ENCODE measurements around the gene TDRD3. TPM values are rescaled to one million over a fixed set of nuclear protein-coding genes. Genes with fewer than 3 reads are reported as not detected.
A peak's percentile ranks its signal among the peaks of the same experiment; 100 is the strongest.

TDRD3 gene
- total and polyA plus RNA-seq, 7 experiments from 2014 or later: 8.3 to 33.6 (median 25.8) TPM

GRCh38 chr13:60417734-60418133, 20.7 kb downstream of the TDRD3 start:
- peak overlapping the region in 1 of 9 donors; percentile 43 for H3K27ac Mint-ChIP-seq
- CTCF ChIA-PET: no interaction called here

GRCh38 chr13:60418954-60419353, 21.9 kb downstream of the TDRD3 start:
- H3K4me1 ChIP-seq (ENCODE audit: control insufficient read depth in 2 of 2, insufficient read depth in 2 of 2, low read length in 2 of 2): no peaks in the 10 kb centered on the region
- Mint-ChIP-seq H3K27me3 (no peaks in the 10 kb centered on the region), H3K4me3 (no peak overlapping the region), H3K36me3 (peaks cover 0 to 30% (median 18%) of the 10 kb centered on the region in 5 donors), H3K27ac (no peak overlapping the region), H3K9me3 (peaks cover 0 to 9% (median 2%) of the 10 kb centered on the region in 11 donors), H3K4me1 (peaks cover 3 to 38% (median 17%) of the 10 kb centered on the region in 7 donors)
- intact Hi-C loops (cut with micrococcal nuclease): loop anchor here in 1 of 2 donors (10.0 kb wide), 1 partner anchor 56 kb away; no protein-coding TSS in a partner anchor
- no peak overlapping the region for H3K27ac ChIP-seq (ENCODE audit: low read depth, low read length)
- no peak overlapping the region for H3K4me3 ChIP-seq (ENCODE audit: low read length)
- no peaks in the 10 kb centered on the region for H3K36me3 ChIP-seq (ENCODE audit: control insufficient read depth in 2 of 3, insufficient read depth in 3 of 3, low read length in 3 of 3)
- H3K27me3 ChIP-seq (ENCODE audit: control insufficient read depth in 2 of 2, insufficient read depth in 2 of 2, low read length in 2 of 2): no peaks in the 10 kb centered on the region
- H3K9me3 ChIP-seq (ENCODE audit: control insufficient read depth in 2 of 3, low read length in 3 of 3): no peaks in the 10 kb centered on the region
- POLR2A ChIA-PET: no interaction called here
- ATAC-seq (no peak), DNase-seq (no peak)
- CTCF ChIA-PET: no interaction called here

More at GRCh38 chr13:60417734-60418133, 20.7 kb downstream of the TDRD3 start:
- Histone ChIP-seq H3K4me3 (ENCODE audit: low read length) (no peak overlapping the region), H3K27ac (ENCODE audit: low read depth, low read length) (no peak overlapping the region), H3K9me3 (ENCODE audit: control insufficient read depth in 2 of 3, low read length in 3 of 3) (no peaks in the 10 kb centered on the region), H3K36me3 (ENCODE audit: control insufficient read depth in 2 of 3, insufficient read depth in 3 of 3, low read length in 3 of 3) (no peaks in the 10 kb centered on the region), H3K4me1 (ENCODE audit: control insufficient read depth in 2 of 2, insufficient read depth in 2 of 2, low read length in 2 of 2) (no peaks in the 10 kb centered on the region), H3K27me3 (ENCODE audit: control insufficient read depth in 2 of 2, insufficient read depth in 2 of 2, low read length in 2 of 2) (no peaks in the 10 kb centered on the region)
- Mint-ChIP-seq H3K36me3 (peaks cover 0 to 30% (median 18%) of the 10 kb centered on the region in 5 donors), H3K4me3 (no peak overlapping the region), H3K9me3 (peaks cover 0 to 9% (median 2%) of the 10 kb centered on the region in 11 donors), H3K27me3 (no peaks in the 10 kb centered on the region), H3K4me1 (peaks cover 3 to 45% (median 20%) of the 10 kb centered on the region in 7 donors)
- DNase-seq (no peak), ATAC-seq (no peak)
- POLR2A ChIA-PET: no interaction called here
- intact Hi-C loops (cut with micrococcal nuclease): loop anchor here in 1 of 2 donors (10.0 kb wide), 1 partner anchor 57 kb away; no protein-coding TSS in a partner anchor

GRCh38 chr13:60425332-60425731, 28.3 kb downstream of the TDRD3 start:
- H3K4me1 ChIP-seq (ENCODE audit: control insufficient read depth in 2 of 2, insufficient read depth in 2 of 2, low read length in 2 of 2): peaks cover 0 to 16% of the 10 kb centered on the region in 2 donors
- peaks cover 8 to 46% (median 21%) of the 10 kb centered on the region in 7 donors for H3K4me1 Mint-ChIP-seq
- peaks cover 0 to 3% (median under 1%) of the 10 kb centered on the region in 11 donors for H3K9me3 Mint-ChIP-seq
- DNase-seq: no peak
- H3K9me3 ChIP-seq (ENCODE audit: control insufficient read depth in 2 of 3, low read length in 3 of 3): no peaks in the 10 kb centered on the region
- ATAC-seq: no peak
- no peaks in the 10 kb centered on the region for H3K36me3 ChIP-seq (ENCODE audit: control insufficient read depth in 2 of 3, insufficient read depth in 3 of 3, low read length in 3 of 3)
- ChIA-PET POLR2A (no interaction called here), CTCF (no interaction called here)
- H3K27me3 Mint-ChIP-seq: no peaks in the 10 kb centered on the region
- H3K27ac ChIP-seq (ENCODE audit: low read depth, low read length): no peak overlapping the region
- H3K27me3 ChIP-seq (ENCODE audit: control insufficient read depth in 2 of 2, insufficient read depth in 2 of 2, low read length in 2 of 2): no peaks in the 10 kb centered on the region
- peaks cover 0 to 17% (median 4%) of the 10 kb centered on the region in 5 donors for H3K36me3 Mint-ChIP-seq
- H3K4me3 Mint-ChIP-seq: no peak overlapping the region
- intact Hi-C loops (cut with micrococcal nuclease): no loop called here
- no peak overlapping the region for H3K4me3 ChIP-seq (ENCODE audit: low read length)
- peak overlapping the region in 1 of 9 donors; percentile 60 for H3K27ac Mint-ChIP-seq

GRCh38 chr13:60426075-60426474, 29.1 kb downstream of the TDRD3 start:
- no peak for DNase-seq
- H3K4me3 Mint-ChIP-seq: no peak overlapping the region
- no peaks in the 10 kb centered on the region for H3K36me3 ChIP-seq (ENCODE audit: control insufficient read depth in 2 of 3, insufficient read depth in 3 of 3, low read length in 3 of 3)
- no peak overlapping the region for H3K27ac ChIP-seq (ENCODE audit: low read depth, low read length)
- no peaks in the 10 kb centered on the region for H3K27me3 Mint-ChIP-seq
- H3K9me3 ChIP-seq (ENCODE audit: control insufficient read depth in 2 of 3, low read length in 3 of 3): no peaks in the 10 kb centered on the region
- H3K27ac Mint-ChIP-seq: peak overlapping the region in 1 of 9 donors; percentile 13
- intact Hi-C loops (cut with micrococcal nuclease): no loop called here
- POLR2A ChIA-PET: interaction anchor here (2.3 kb wide), 1 partner anchor 29 kb away, joined by 10 read pairs; the partner anchor contains the start of gene TDRD3
- H3K36me3 Mint-ChIP-seq: peaks cover 0 to 15% (median 2%) of the 10 kb centered on the region in 5 donors
- H3K27me3 ChIP-seq (ENCODE audit: control insufficient read depth in 2 of 2, insufficient read depth in 2 of 2, low read length in 2 of 2): no peaks in the 10 kb centered on the region
- H3K9me3 Mint-ChIP-seq: peaks cover 0 to 2% (median 0%) of the 10 kb centered on the region in 11 donors
- no peak overlapping the region for H3K4me3 ChIP-seq (ENCODE audit: low read length)
- peaks cover 8 to 46% (median 21%) of the 10 kb centered on the region in 7 donors for H3K4me1 Mint-ChIP-seq
- CTCF ChIA-PET: no interaction called here
- no peak for ATAC-seq
- peaks cover 0 to 16% of the 10 kb centered on the region in 2 donors for H3K4me1 ChIP-seq (ENCODE audit: control insufficient read depth in 2 of 2, insufficient read depth in 2 of 2, low read length in 2 of 2)

GRCh38 chr13:60427285-60427684, 30.3 kb downstream of the TDRD3 start:
- intact Hi-C loops (cut with micrococcal nuclease): no loop called here
- ATAC-seq (no peak), DNase-seq (no peak)
- Histone ChIP-seq H3K9me3 (ENCODE audit: control insufficient read depth in 2 of 3, low read length in 3 of 3) (no peaks in the 10 kb centered on the region), H3K4me3 (ENCODE audit: low read length) (peak overlapping the region; percentile 18), H3K27me3 (ENCODE audit: control insufficient read depth in 2 of 2, insufficient read depth in 2 of 2, low read length in 2 of 2) (no peaks in the 10 kb centered on the region), H3K27ac (ENCODE audit: low read depth, low read length) (no peak overlapping the region), H3K4me1 (ENCODE audit: control insufficient read depth in 2 of 2, insufficient read depth in 2 of 2, low read length in 2 of 2) (peaks cover 0 to 16% of the 10 kb centered on the region in 2 donors), H3K36me3 (ENCODE audit: control insufficient read depth in 2 of 3, insufficient read depth in 3 of 3, low read length in 3 of 3) (no peaks in the 10 kb centered on the region)
- ChIA-PET POLR2A (interaction anchor here (2.3 kb wide), 1 partner anchor 30 kb away, joined by 10 read pairs; the partner anchor contains the start of gene TDRD3), CTCF (no interaction called here)
- Mint-ChIP-seq H3K4me3 (no peak overlapping the region), H3K36me3 (peaks cover 0 to 9% (median 0%) of the 10 kb centered on the region in 5 donors), H3K4me1 (peaks cover 8 to 43% (median 19%) of the 10 kb centered on the region in 7 donors), H3K27me3 (no peaks in the 10 kb centered on the region), H3K27ac (peak overlapping the region in 3 of 9 donors; percentile 40 to 84 (median 65)), H3K9me3 (peaks cover 0 to 2% (median 0%) of the 10 kb centered on the region in 11 donors)

- H3K36me3 Mint-ChIP-seq: peaks cover 0 to 4% (median 0%) of the 10 kb centered on the region in 5 donors
- peak in 6 of 9 donors; percentile 27 to 64 (median 53) for DNase-seq
- Histone ChIP-seq H3K27ac (ENCODE audit: low read depth, low read length) (no peak overlapping the region), H3K27me3 (ENCODE audit: control insufficient read depth in 2 of 2, insufficient read depth in 2 of 2, low read length in 2 of 2) (no peaks in the 10 kb centered on the region), H3K4me3 (ENCODE audit: low read length) (no peak overlapping the region), H3K4me1 (ENCODE audit: control insufficient read depth in 2 of 2, insufficient read depth in 2 of 2, low read length in 2 of 2) (peaks cover 0 to 20% of the 10 kb centered on the region in 2 donors), H3K36me3 (ENCODE audit: control insufficient read depth in 2 of 3, insufficient read depth in 3 of 3, low read length in 3 of 3) (no peaks in the 10 kb centered on the region), H3K9me3 (ENCODE audit: control insufficient read depth in 2 of 3, low read length in 3 of 3) (no peaks in the 10 kb centered on the region)
- ChIA-PET POLR2A (interaction anchor here (1.1 kb wide), 1 partner anchor 1040 kb away, joined by 3 read pairs; no protein-coding TSS in a partner anchor), CTCF (interaction anchor here (0.6 to 2.7 kb wide), 11 partner anchors 8 to 1040 kb away, joined by 3 to 10 read pairs (median 4); no protein-coding TSS in a partner anchor)
- no peak overlapping the region for H3K4me3 Mint-ChIP-seq
- no peak overlapping the region for H3K27ac Mint-ChIP-seq
- ATAC-seq: peak; percentile 87
- peaks cover 12 to 31% (median 18%) of the 10 kb centered on the region in 7 donors for H3K4me1 Mint-ChIP-seq
- intact Hi-C loops (cut with micrococcal nuclease): loop anchor here (1.0 to 10.0 kb wide), 10 partner anchors 35 to 1040 kb away; no protein-coding TSS in a partner anchor
- no peaks in the 10 kb centered on the region for H3K27me3 Mint-ChIP-seq
- H3K9me3 Mint-ChIP-seq: peaks cover 0 to 4% (median 0%) of the 10 kb centered on the region in 11 donors
These were observed 34.2 kb downstream of the TDRD3 start for GRCh38 chr13:60431108-60431700.
